K562 (cell line): ENCODE data around the gene WDR88. TPM values are rescaled to one million over a fixed set of nuclear protein-coding genes. Genes with fewer than 3 reads are reported as not detected.
A peak's percentile ranks its signal among the peaks of the same experiment; 100 is the strongest.

Experiments used
- ARHGAP35 ChIP-seq: fragments of 450-650 bp; IDR thresholded peaks from 2 replicates; pipeline ENCODE4 v1.6.1; 2018; ENCODE audit not compliant: partially characterized antibody
- BRCA1 ChIP-seq, 2 experiments: fragments of 450-650 bp in 1 of 2; sonication (generic) in 1 of 2; formaldehyde crosslinking in 1 of 2; IDR thresholded peaks; 2 replicates each; pipeline versions ENCODE4 v1.5.0 to v1.6.1; 2017 to 2020; ENCODE audit warnings: mild to moderate bottlenecking in 1 of 2, missing genetic modification reagents in 1 of 2
- CSDE1 ChIP-seq, 2 experiments: fragments of 450-650 bp; IDR thresholded peaks; 2 replicates each; pipeline ENCODE4 v1.6.1; 2016; ENCODE audit warnings: mild to moderate bottlenecking in 1 of 2
- E2F3 ChIP-seq: fragments of 250-450 bp; sonication (Bioruptor Pico); IDR thresholded peaks from 2 replicates; pipeline ENCODE4 v1.4.0; 2020; ENCODE audit warnings: mild to moderate bottlenecking
- EGR1 ChIP-seq: fragments of 450-650 bp; conservative IDR thresholded peaks from 2 replicates; pipeline ENCODE4 v1.6.1; 2017; ENCODE audit warnings: mild to moderate bottlenecking
- ELF4 ChIP-seq: fragments of 450-650 bp; formaldehyde crosslinking; IDR thresholded peaks from 2 replicates; pipeline ENCODE4 v1.4.0; 2022; ENCODE audit warnings: missing genetic modification characterization
- HNRNPLL ChIP-seq: fragments of 200-400 bp; formaldehyde crosslinking; IDR thresholded peaks from 2 replicates; pipeline ENCODE4 v1.6.1; 2017; ENCODE audit warnings: low read length, low read depth, mild to moderate bottlenecking; ENCODE audit not compliant: poor library complexity, severe bottlenecking
- MAFK ChIP-seq: IDR thresholded peaks from 2 replicates; pipeline ENCODE4 v1.6.1; 2011; ENCODE audit warnings: low read length, improper control_type of control experiment
- MAX ChIP-seq: sonication (generic); formaldehyde crosslinking; IDR thresholded peaks from 2 replicates; pipeline ENCODE4 v1.9.0; 2022; ENCODE audit warnings: mild to moderate bottlenecking, missing genetic modification reagents
- MECOM ChIP-seq: fragments of 250-450 bp; sonication (Bioruptor Pico); IDR thresholded peaks from 2 replicates; pipeline ENCODE4 v1.8.0; 2022; ENCODE audit warnings: inconsistent platforms
- MGA ChIP-seq: fragments of 450-650 bp; IDR thresholded peaks from 2 replicates; pipeline ENCODE4 v1.6.1; 2016; ENCODE audit warnings: mild to moderate bottlenecking, moderate library complexity
- NR2F6 ChIP-seq: fragments of 450-650 bp; formaldehyde crosslinking; IDR thresholded peaks from 2 replicates; pipeline ENCODE4 v1.4.0; 2020; ENCODE audit warnings: mild to moderate bottlenecking
- RUNX1 ChIP-seq: sonication (generic); IDR thresholded peaks from 2 replicates; pipeline ENCODE4 v1.6.1; 2016; ENCODE audit warnings: antibody characterized with exemption, low read depth
- SIN3B ChIP-seq: fragments of 450-650 bp; IDR thresholded peaks from 2 replicates; pipeline ENCODE4 v1.6.1; 2017; ENCODE audit warnings: low read depth, mild to moderate bottlenecking, moderate library complexity
- SNIP1 ChIP-seq: fragments of 450-650 bp; IDR thresholded peaks from 2 replicates; pipeline ENCODE4 v1.7.1; 2017; ENCODE audit warnings: low read depth, mild to moderate bottlenecking
- SRSF7 ChIP-seq: fragments of 200-400 bp; formaldehyde crosslinking; optimal IDR thresholded peaks from 2 replicates; pipeline ENCODE3; 2017; ENCODE audit warnings: mild to moderate bottlenecking, low read depth, low read length
- TBL1XR1 ChIP-seq, 2 experiments: IDR thresholded peaks; 2 replicates each; pipeline ENCODE4 v1.6.1; 2012; ENCODE audit warnings: improper control_type of control experiment in 2 of 2, low read length in 2 of 2, mild to moderate bottlenecking in 1 of 2
- ZNF75A ChIP-seq: fragments of 450-650 bp; formaldehyde crosslinking; IDR thresholded peaks from 2 replicates; pipeline ENCODE4 v1.4.0; 2020; ENCODE audit warnings: mild to moderate bottlenecking
- polyA plus RNA-seq, 8 experiments: library from polyadenylated mRNA; depleted of rRNA in 4 of 8; stranded (reverse) in 5 of 8; unstranded in 3 of 8; fragments of >200 nt; fragmentation: Nextera tagmentation in 2 of 8; fragmentation: Illumina TruSeq in 1 of 8; extraction: Ambion mirVana in 2 of 8; extraction: Trizol in 1 of 8; gene quantifications; 2 replicates each; pipeline versions ENCODE4 v1.2.1 to v1.2.3, GENCODE V29; 2011 to 2014; ENCODE audit warnings: inconsistent platforms in 1 of 8, missing spikeins in 1 of 8
- total RNA-seq, 7 experiments: library from RNA; depleted of rRNA in 6 of 7; stranded (reverse); fragments of >200 nt in 6 of 7; fragmentation: Illumina TruSeq in 2 of 7; extraction: Trizol in 2 of 7; gene quantifications; 2 replicates each; pipeline versions ENCODE4 v1.2.1 to v1.2.3, GENCODE V29; 2011 to 2021; ENCODE audit warnings: low replicate concordance in 1 of 7

WDR88 gene
- total and polyA plus RNA-seq, 9 of the 15 experiments (the other 6 are each of a cell fraction or from before 2014, with no cell fraction given) = 0.03 to 0.04 TPM; not detected in 7

DNA sequence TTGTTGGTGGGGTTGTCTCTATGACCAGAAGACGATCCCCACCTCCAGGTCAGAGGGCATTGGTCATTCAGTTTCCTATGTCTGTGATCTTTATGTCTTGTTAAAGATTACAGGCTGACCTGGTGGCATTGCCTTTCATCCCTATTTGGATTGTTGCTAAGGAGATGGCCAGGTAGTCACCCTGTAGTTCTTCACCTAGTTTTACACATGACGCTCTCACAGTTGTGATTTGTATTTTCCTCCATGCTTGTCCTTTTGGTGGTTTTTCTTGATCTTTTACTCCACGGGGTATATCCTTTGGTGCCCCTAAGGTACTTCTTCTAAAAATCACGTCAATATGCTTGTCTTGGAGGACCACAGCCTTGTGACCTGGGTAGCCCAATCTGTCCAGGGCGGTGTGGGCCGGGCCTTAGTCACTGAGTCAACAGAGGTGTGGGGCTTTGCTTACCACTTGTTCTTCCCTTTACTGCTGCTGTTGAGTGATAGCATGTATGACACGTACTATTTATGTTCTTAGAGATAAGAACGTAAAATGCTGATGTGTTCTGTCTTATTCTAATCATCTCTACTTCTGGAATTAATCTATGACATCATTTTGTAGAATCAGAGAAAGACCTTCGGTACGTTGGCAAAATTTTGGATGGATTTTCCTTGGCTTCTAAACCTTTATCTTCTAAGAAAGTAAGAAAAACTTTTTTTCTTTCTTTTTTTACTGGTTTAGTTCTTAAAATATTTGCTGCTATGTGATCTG, 30.8 kb upstream of the WDR88 start (continued):
- TF ChIP-seq MAX (CRISPR knock-in tag) = no peak
- no peak for TF ChIP-seq CSDE1 (IDR thresholded peaks at IDR 0.05)
- no peak for TF ChIP-seq MGA
- TF ChIP-seq NR2F6 (CRISPR knock-in tag) = no peak
- TF ChIP-seq MECOM (CRISPR knock-in tag) = no peak
- TF ChIP-seq ZNF75A = no peak
- peak in 1 of 2 experiments; percentile 65; a peak in 2 of 4 replicates for TF ChIP-seq TBL1XR1 (IDR thresholded peaks at IDR 0.05; ENCODE audit: low read length in 2 of 2)
- TF ChIP-seq SIN3B = no peak
- no peak for TF ChIP-seq RUNX1
- TF ChIP-seq MAFK = peak; percentile 77
- TF ChIP-seq SNIP1 = no peak
- peak; percentile 54 for TF ChIP-seq EGR1
- TF ChIP-seq ARHGAP35 = no peak
- no peak for TF ChIP-seq BRCA1 (IDR thresholded peaks at IDR 0.05)
- TF ChIP-seq BRCA1 (CRISPR knock-in tag; IDR thresholded peaks at IDR 0.05) = no peak
- no peak for TF ChIP-seq SRSF7
- no peak for TF ChIP-seq HNRNPLL
- TF ChIP-seq E2F3 = no peak
- TF ChIP-seq ELF4 (CRISPR knock-in tag) = peak; percentile 16; the same call in 1 of the 2 replicates
